NK-92 treated with Interleukin-12 subunit alpha and Interleukin-12 subunit beta, amount 100 ng/mL, for 24 hours (cell line): Measurements from ENCODE around the gene ST7.
"Not testable (repeated sequence)": the region's sequence is repeated elsewhere in the genome, so short reads cannot be mapped to it uniquely, and the experiment has no call there.

Experiments
- DNase-seq: peaks from one replicate; lab custom pipeline; 2025; lab: John Stamatoyannopoulos, UW

The ST7 gene

GRCh38 chr7:116950889-116951351 is 2.4 kb upstream of the ST7 start:
- no peak for DNase-seq

- DNase-seq, result no peak
Measured at GRCh38 chr7:116951366-116952292, 1.7 kb upstream of the ST7 start.

- DNase-seq, result no peak
Measured at GRCh38 chr7:116952635-116953371, 498 bp upstream of the ST7 start.

- no peak for DNase-seq
Measured at GRCh38 chr7:116953906-116954838, 871 bp downstream of the ST7 start.

- DNase-seq, result no peak
Measured at GRCh38 chr7:116955340-116955739, 2.0 kb downstream of the ST7 start.

GRCh38 chr7:116955801-116956476 is 2.6 kb downstream of the ST7 start:
- no peak for DNase-seq

- DNase-seq, result no peak
Measured at GRCh38 chr7:116956477-116956804, 3.1 kb downstream of the ST7 start.

GRCh38 chr7:116957874-116958273 is 4.6 kb downstream of the ST7 start:
- DNase-seq, result no peak

GRCh38 chr7:116961966-116962673 is 8.8 kb downstream of the ST7 start:
- DNase-seq, result not testable (repeated sequence)

- DNase-seq, result no peak
Measured at GRCh38 chr7:116963234-116963633, 9.9 kb downstream of the ST7 start.

- no peak for DNase-seq
Measured at GRCh38 chr7:116966601-116967000, 13.3 kb downstream of the ST7 start.

- no peak for DNase-seq
Measured at GRCh38 chr7:116967254-116967922, 14.1 kb downstream of the ST7 start.

- DNase-seq, result no peak
Measured at GRCh38 chr7:116967983-116968382, 14.7 kb downstream of the ST7 start.

GRCh38 chr7:116968631-116969030 is 15.3 kb downstream of the ST7 start:
- no peak for DNase-seq

- DNase-seq, result no peak
Measured at GRCh38 chr7:116969371-116969902, 16.1 kb downstream of the ST7 start.

- no peak for DNase-seq
Measured at GRCh38 chr7:116970238-116970910, 17.1 kb downstream of the ST7 start.

- not testable (repeated sequence) for DNase-seq
Measured at GRCh38 chr7:116971153-116971552, 17.9 kb downstream of the ST7 start.

- DNase-seq, result no peak
Measured at GRCh38 chr7:116971869-116972268, 18.6 kb downstream of the ST7 start.

- DNase-seq, result not testable (repeated sequence)
Measured at GRCh38 chr7:116975024-116975423, 21.7 kb downstream of the ST7 start.
